NCI-H128 (cell line): Measurements from ENCODE around the gene BHLHE23.

Experiments used
- DNase-seq: peaks from one replicate; lab custom pipeline; 2025; ENCODE audit not compliant: unreplicated experiment; lab: John Stamatoyannopoulos, UW

The BHLHE23 gene

DNA sequence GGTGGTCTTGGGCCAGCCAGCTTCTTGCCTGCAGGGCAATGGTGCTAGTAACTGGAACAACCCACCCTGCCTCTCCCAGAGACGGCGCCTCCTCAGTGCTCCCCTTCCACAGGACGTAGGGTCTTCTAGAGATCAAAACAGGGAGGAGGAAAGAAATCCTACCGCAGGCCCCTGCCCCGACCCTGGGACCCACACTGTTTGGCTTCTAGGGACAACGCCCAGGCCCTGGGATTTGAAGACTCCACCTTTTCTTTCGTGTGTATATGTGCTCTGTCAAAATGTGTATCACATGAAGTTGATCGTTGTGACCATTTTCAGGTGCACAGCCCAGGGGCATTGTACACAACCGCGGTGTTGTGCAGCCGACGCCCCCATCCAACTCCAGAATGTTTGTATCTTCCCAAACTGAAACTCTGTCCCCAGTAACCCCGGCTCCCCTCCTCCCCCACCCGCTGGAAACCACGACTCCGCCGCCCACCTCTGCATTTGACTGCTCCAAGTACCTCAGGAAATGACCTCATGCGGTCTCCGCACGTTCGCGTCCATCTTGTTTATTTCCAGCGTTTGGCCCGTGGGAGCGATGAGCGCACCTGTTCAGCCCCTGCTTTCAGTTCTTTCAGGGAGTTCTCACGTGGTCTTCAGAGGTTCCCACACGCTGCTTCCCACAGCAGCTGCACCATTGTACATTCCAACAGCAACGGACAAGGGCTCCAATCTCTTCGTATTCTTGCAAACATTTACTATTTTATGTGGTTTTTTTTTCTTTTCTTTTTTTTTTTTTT lies 3.4 kb upstream of the BHLHE23 start:
- DNase-seq, result no peak

GRCh38 chr20:63009045-63009961 lies 2.5 kb upstream of the BHLHE23 start:
- DNase-seq, result peak; percentile 27

GRCh38 chr20:63008541-63009044 lies 1.8 kb upstream of the BHLHE23 start:
- no peak for DNase-seq

DNA sequence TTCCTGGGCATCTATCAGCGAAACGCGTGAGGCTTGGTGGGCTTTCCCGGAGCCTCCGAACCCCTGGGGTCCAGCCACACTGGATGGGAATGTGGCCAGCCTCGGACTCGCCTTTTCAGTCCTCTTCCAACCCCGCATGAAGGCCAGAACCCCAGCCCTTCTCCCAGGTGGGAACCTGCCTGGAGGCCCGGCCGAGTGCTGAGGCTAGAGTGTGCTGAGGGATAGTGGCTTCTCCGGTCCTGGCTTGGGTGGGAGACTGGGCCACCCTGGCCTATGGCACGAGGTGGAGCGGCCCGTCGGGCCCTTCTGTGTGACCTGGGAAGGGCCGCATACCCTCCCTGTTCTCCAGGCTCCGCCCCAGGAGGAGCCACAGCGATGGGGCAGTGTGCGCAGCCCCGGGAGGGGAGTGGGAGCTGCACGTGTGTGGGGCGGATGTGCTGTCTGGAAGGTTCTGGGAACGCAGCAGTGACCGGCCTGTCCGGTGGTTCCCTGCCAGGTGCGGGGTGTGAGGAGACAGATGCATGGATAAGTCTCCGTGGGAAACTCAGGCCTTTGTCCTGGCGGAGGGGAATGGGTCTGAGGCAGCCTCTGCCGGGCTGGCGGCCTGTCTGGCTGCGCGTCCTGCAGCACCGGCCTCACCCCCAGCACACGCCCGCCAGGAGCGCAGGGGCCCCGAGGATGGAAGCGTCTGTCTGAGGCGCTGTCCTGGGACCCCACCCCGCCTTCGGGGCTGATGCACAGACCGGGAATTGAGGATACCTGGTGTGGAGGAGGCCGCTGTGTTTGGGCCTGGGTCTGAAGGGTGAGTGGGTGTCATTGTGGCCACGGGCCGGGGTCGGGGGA lies 1.1 kb upstream of the BHLHE23 start:
- DNase-seq, result no peak

DNA sequence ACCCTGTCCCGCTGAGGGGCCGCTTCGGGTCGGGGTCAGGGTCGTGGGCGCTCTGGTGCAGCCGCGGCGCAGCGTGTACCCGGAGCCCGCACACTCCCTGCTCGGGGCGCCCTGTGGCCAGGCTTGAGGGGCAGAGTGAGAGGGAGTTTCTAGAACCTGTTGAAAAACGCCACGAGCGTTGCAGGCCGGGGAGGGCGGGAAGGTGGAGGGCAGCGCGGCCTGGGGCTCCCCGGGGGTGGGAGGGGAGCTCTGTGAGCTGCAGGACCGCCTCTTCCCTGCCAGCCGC lies 539 bp upstream of the BHLHE23 start:
- no peak for DNase-seq

GRCh38 chr20:63005862-63006539 lies 763 bp downstream of the BHLHE23 start:
- DNase-seq, result no peak

GRCh38 chr20:63005365-63005861 lies 1.4 kb downstream of the BHLHE23 start:
- DNase-seq, result no peak

DNA sequence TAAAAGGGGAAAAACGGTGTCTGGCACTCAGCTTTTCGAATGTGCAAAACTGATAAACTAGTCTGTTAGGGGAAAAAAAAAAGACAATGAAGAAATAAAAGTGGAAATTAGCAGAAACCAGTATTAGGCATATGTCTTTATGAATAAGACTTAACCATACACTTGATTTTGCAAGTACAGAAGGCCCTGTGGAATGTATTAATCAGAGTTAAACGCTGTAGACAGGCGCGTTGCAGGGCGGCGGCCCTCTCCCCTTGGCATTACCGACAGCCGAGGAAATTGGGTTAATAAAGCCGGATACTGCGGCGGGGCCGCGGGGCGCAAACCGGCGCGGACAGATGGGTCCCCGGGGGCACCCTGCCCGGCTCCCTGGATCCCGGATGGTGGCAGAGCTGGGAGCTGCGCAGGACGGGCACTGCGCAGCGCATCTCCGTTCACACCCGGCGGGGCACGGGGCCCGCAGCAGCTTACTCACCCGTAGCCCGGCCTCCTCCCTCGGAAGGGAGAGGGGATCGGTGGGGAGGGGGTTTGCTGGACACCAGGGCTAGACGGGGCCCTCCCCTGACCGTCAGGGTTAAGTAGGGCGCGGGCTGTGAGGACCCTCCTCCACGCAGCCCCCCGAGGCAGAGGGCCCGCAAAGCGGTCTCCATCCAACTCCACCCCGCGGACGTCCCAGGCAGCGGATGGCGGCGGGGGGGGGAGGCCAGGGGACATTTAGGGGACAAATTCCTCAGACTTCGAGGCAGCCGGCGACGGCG lies 2.0 kb downstream of the BHLHE23 start:
- DNase-seq, result no peak

DNA sequence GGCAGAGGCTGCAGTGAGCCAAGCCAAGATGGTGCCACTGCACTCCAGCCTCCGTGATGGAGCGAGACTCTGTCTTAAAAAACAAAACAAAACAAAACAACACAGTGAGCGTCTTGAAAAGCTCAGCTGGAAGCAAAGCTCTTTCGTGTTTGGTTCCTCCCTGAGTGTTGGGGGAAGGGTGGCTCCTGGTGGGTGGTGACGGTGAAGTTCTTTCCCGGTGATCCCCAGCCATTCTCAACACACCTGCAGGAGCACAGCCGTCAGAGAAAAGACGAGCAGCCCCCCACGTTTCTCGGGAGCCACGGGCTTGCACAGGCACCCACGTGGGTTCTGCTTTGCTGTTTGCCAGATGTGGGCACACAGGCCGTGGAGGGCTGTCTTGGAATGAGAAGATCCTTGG lies 3.2 kb downstream of the BHLHE23 start:
- no peak for DNase-seq

GRCh38 chr20:63002511-63002910 lies 4.3 kb downstream of the BHLHE23 start:
- DNase-seq, result no peak

- no peak for DNase-seq
Observed at GRCh38 chr20:63000958-63001357, 5.8 kb downstream of the BHLHE23 start.

GRCh38 chr20:63000036-63000435 lies 6.7 kb downstream of the BHLHE23 start:
- DNase-seq, result no peak

GRCh38 chr20:62999580-62999979 lies 7.2 kb downstream of the BHLHE23 start:
- DNase-seq, result no peak

DNA sequence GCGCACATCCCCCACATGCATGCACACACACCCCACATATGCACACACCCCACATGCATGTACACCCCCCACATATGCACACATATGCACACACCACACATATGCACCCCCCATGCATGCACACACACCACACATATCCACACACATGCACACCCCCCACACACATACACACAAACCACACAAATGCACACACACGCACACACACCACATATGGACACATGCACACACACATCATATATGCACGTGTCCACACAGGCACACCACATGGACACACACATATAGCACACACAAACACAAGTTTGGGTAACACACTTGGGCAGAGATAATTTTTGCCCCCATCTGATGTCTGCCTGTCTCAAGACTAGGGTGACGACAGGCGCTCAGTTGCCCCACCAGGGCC lies 8.3 kb downstream of the BHLHE23 start:
- no peak for DNase-seq

DNA sequence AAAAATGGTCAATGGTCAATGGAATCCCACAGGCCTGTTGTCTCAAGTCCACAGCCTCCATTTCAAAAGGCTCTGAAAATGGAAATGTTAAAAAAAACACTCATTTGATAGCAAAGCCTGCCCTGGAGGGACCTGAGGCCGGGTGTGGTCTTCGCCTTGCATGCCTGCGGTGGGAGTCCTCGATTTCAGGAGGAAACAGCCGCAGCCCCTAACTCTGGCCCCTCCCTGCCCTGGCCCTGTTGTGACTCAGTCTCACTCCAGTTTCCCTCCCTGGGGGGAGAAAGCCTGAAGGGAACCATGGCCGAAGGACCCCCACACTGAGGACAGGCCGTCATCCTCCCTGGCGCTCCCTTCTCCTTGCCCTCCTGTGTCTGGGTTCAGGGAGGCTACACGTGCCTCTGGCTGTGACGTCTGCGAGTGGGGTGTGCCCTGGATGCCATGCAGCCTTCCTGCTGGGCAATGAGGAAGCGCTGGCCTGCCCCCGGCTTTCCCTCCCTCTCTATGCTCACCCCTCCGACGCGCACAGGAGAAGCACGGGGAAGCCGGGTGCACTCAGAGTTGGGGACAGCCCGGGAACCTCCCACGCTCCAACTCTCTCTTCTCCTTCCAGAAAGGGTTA lies 9.2 kb downstream of the BHLHE23 start:
- no peak for DNase-seq

DNA sequence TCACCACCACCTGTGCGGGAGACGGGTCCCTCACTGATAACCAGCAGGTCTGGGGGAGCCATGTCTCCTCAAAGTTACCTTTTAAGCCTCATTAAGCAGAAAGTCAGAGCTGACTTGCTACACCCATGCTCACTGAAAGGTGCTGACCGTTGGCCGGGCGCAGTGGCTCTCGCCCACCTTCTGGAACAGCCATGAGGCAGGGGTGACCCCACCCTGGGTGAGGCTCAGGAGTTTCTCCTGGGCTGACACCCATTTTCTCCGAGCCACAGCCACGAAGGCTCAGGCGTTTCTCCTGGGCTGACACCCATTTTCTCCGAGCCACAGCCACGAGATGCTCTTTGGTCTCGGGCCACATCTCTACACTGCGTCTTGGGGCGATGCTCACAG lies 10.2 kb downstream of the BHLHE23 start:
- DNase-seq, result no peak

GRCh38 chr20:62995898-62996595 lies 10.7 kb downstream of the BHLHE23 start:
- no peak for DNase-seq

- DNase-seq, result no peak
Observed at GRCh38 chr20:62995481-62995880, 11.3 kb downstream of the BHLHE23 start.

DNA sequence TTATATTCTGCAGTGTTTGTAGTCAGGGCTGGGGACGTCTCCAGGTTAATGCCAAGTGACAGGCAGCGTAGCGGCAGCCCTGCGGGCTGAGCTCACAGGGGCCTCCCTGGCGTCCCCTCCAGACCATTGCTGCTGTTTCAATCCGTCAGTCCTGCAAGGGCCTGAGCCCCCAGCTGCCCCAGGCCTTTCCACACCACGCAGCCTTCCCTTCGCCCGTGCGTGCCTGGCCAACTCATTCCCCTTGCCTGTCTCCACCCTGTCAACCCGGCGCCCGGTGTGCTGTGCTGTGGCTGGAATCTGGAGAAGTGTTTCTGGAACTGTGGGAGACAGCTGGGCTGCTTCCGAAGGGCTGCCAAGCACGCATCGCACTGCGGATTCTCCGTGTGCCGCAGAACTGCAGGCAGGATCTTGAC lies 11.9 kb downstream of the BHLHE23 start:
- DNase-seq, result no peak
